ENCODE data around the gene CTDSPL.

Gene CTDSPL

GRCh38 chr3:37943631-37944314 is 82.1 kb downstream of the CTDSPL start:
- DNase-seq (ENCODE audit: low spot score) = no peak

GRCh38 chr3:37944391-37944842 is 82.7 kb downstream of the CTDSPL start:
- no peak for DNase-seq (ENCODE audit: low spot score)

- DNase-seq (ENCODE audit: low spot score) = no peak
These were observed 83.6 kb downstream of the CTDSPL start for GRCh38 chr3:37945156-37945806.

- no peak for DNase-seq (ENCODE audit: low spot score)
These were observed 84.3 kb downstream of the CTDSPL start for GRCh38 chr3:37945807-37946530.

GRCh38 chr3:37946531-37946889 is 84.8 kb downstream of the CTDSPL start:
- no peak for DNase-seq (ENCODE audit: low spot score)

- no peak for DNase-seq (ENCODE audit: low spot score)
These were observed 88.2 kb downstream of the CTDSPL start for GRCh38 chr3:37949866-37950265.

- DNase-seq (ENCODE audit: low spot score) = no peak
These were observed 90.9 kb downstream of the CTDSPL start for GRCh38 chr3:37952564-37952963.

GRCh38 chr3:37953226-37953625 is 91.5 kb downstream of the CTDSPL start:
- no peak for DNase-seq (ENCODE audit: low spot score)

GRCh38 chr3:37953707-37954394 is 92.2 kb downstream of the CTDSPL start:
- no peak for DNase-seq (ENCODE audit: low spot score)

- DNase-seq (ENCODE audit: low spot score) = no peak
These were observed 93.2 kb downstream of the CTDSPL start for GRCh38 chr3:37954881-37955280.

GRCh38 chr3:37955918-37956707 is 94.4 kb downstream of the CTDSPL start:
- no peak for DNase-seq (ENCODE audit: low spot score)

- no peak for DNase-seq (ENCODE audit: low spot score)
These were observed 95.3 kb downstream of the CTDSPL start for GRCh38 chr3:37956723-37957538.

- no peak for DNase-seq (ENCODE audit: low spot score)
These were observed 95.9 kb downstream of the CTDSPL start for GRCh38 chr3:37957539-37957936.

GRCh38 chr3:37961622-37962431 is 100.1 kb downstream of the CTDSPL start:
- DNase-seq (ENCODE audit: low spot score) = no peak

GRCh38 chr3:37963016-37963415 is 101.3 kb downstream of the CTDSPL start:
- DNase-seq (ENCODE audit: low spot score) = no peak

- DNase-seq (ENCODE audit: low spot score) = no peak
These were observed 102.0 kb downstream of the CTDSPL start for GRCh38 chr3:37963635-37964034.

- no peak for DNase-seq (ENCODE audit: low spot score)
These were observed 102.5 kb downstream of the CTDSPL start for GRCh38 chr3:37964146-37964545.

- DNase-seq (ENCODE audit: low spot score) = no peak
These were observed 103.0 kb downstream of the CTDSPL start for GRCh38 chr3:37964716-37965115.

- peak; percentile 57 for DNase-seq (ENCODE audit: low spot score)
These were observed 105.7 kb downstream of the CTDSPL start for GRCh38 chr3:37967260-37967881.

GRCh38 chr3:37968199-37968598 is 106.5 kb downstream of the CTDSPL start:
- DNase-seq (ENCODE audit: low spot score) = no peak
